Activated naive CD4-positive, alpha-beta T cell treated with Interleukin-2 at 50 U/mL for 16 hours (primary cell): ENCODE measurements around the gene ADAMTSL3.
"Not testable (repeated sequence)": the region's sequence is repeated elsewhere in the genome, so short reads cannot be mapped to it uniquely, and the experiment has no call there.

Experiments
- DNase-seq: peaks from one replicate; pipeline ENCODE4 v3.0.0-alpha.2; 2020

The ADAMTSL3 gene

GRCh38 chr15:83657549-83657948 is 3.6 kb downstream of the ADAMTSL3 start:
- no peak for DNase-seq

- no peak for DNase-seq
Observed at GRCh38 chr15:83658430-83659416, 4.8 kb downstream of the ADAMTSL3 start.

- DNase-seq: no peak
Observed at GRCh38 chr15:83659417-83659812, 5.5 kb downstream of the ADAMTSL3 start.

- DNase-seq: no peak
Observed at GRCh38 chr15:83665480-83665879, 11.6 kb downstream of the ADAMTSL3 start.

GRCh38 chr15:83670672-83671229 is 16.8 kb downstream of the ADAMTSL3 start:
- DNase-seq: no peak

GRCh38 chr15:83671603-83672002 is 17.7 kb downstream of the ADAMTSL3 start:
- no peak for DNase-seq

GRCh38 chr15:83673385-83673784 is 19.5 kb downstream of the ADAMTSL3 start:
- DNase-seq: no peak

- no peak for DNase-seq
Observed at GRCh38 chr15:83682476-83683088, 28.7 kb downstream of the ADAMTSL3 start.

- no peak for DNase-seq
Observed at GRCh38 chr15:83685916-83686332, 32.0 kb downstream of the ADAMTSL3 start.

GRCh38 chr15:83688201-83688600 is 34.3 kb downstream of the ADAMTSL3 start:
- DNase-seq: no peak

- no peak for DNase-seq
Observed at GRCh38 chr15:83690676-83691075, 36.8 kb downstream of the ADAMTSL3 start.

GRCh38 chr15:83692746-83693581 is 39.0 kb downstream of the ADAMTSL3 start:
- DNase-seq: no peak

GRCh38 chr15:83694015-83694414 is 40.1 kb downstream of the ADAMTSL3 start:
- no peak for DNase-seq

- no peak for DNase-seq
Observed at GRCh38 chr15:83694536-83694935, 40.6 kb downstream of the ADAMTSL3 start.

- no peak for DNase-seq
Observed at GRCh38 chr15:83695246-83695645, 41.3 kb downstream of the ADAMTSL3 start.

GRCh38 chr15:83695901-83696425 is 42.0 kb downstream of the ADAMTSL3 start:
- no peak for DNase-seq

- DNase-seq: no peak
Observed at GRCh38 chr15:83697716-83698115, 43.8 kb downstream of the ADAMTSL3 start.

- no peak for DNase-seq
Observed at GRCh38 chr15:83698294-83698693, 44.4 kb downstream of the ADAMTSL3 start.

- DNase-seq: no peak
Observed at GRCh38 chr15:83699028-83699427, 45.1 kb downstream of the ADAMTSL3 start.

GRCh38 chr15:83700082-83700481 is 46.2 kb downstream of the ADAMTSL3 start:
- no peak for DNase-seq

GRCh38 chr15:83702314-83702713 is 48.4 kb downstream of the ADAMTSL3 start:
- DNase-seq: not testable (repeated sequence)

- DNase-seq: no peak
Observed at GRCh38 chr15:83708328-83708727, 54.4 kb downstream of the ADAMTSL3 start.

- DNase-seq: no peak
Observed at GRCh38 chr15:83709241-83709640, 55.3 kb downstream of the ADAMTSL3 start.
